ENCODE data around the gene ZNF608. TPM values are rescaled to one million over a fixed set of nuclear protein-coding genes. Genes with fewer than 3 reads are reported as not detected.
A peak's percentile ranks its signal among the peaks of the same experiment; 100 is the strongest.

Gene ZNF608
- total RNA-seq, 1 donor from 2014 or later = 213 TPM

DNA sequence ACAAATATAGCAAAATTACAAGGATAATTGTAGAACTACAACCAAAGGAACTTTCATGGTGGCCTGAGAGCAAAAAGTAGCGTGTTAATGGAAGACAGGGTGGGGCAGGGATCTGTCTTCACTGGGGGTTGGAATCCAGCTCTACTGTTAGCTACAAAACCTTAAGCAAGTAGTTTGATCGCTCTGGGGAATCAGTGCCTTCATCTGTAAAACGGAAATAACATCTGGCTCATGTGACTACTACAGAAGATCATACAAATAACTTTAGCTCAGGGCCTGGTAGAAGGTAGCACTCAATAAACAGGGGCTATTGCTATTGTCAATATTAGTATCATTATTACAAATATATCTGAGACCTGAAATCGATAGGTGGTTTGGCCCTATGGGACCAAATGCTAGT, 40.4 kb downstream of the ZNF608 start:
- H3K27ac ChIP-seq = no peak overlapping the region
- Mint-ChIP-seq H3K9me3 (no peaks in the 10 kb centered on the region), H3K27me3 (ENCODE audit: insufficient read depth, low read depth) (peaks cover 8% of the 10 kb centered on the region), H3K4me3 (peak overlapping the region; percentile 5), H3K4me1 (peaks cover 95% of the 10 kb centered on the region), H3K27ac (no peak overlapping the region), H3K36me3 (peaks cover 5% of the 10 kb centered on the region)
- H3K4me3 ChIP-seq = no peak overlapping the region
- TF ChIP-seq EZH2phosphoT487 (IDR thresholded peaks at IDR 0.05) (no peak), CTCF (IDR thresholded peaks at IDR 0.05) (no peak), EZH2 (IDR thresholded peaks at IDR 0.05) (no peak)
- H3K36me3 ChIP-seq = no peaks in the 10 kb centered on the region
- no peak overlapping the region for H2AFZ ChIP-seq (replicated peaks)
- no peak overlapping the region for H3K9ac ChIP-seq
- no peaks in the 10 kb centered on the region for H3K27me3 ChIP-seq
- no peak for DNase-seq (ENCODE audit: low spot score)
- peaks cover 43% of the 10 kb centered on the region for H3F3A ChIP-seq (ENCODE audit: low read depth)
- no peak overlapping the region for H3K4me2 ChIP-seq
- peaks cover 100% of the 10 kb centered on the region for H3K79me2 ChIP-seq (ENCODE audit: low read depth)
- no peaks in the 10 kb centered on the region for H3K9me3 ChIP-seq (ENCODE audit: low read depth)
- H3K4me1 ChIP-seq = peaks cover 99% of the 10 kb centered on the region
- H4K20me1 ChIP-seq (ENCODE audit: low read depth) = peaks cover 100% of the 10 kb centered on the region

- H3K79me2 ChIP-seq (ENCODE audit: low read depth) = peaks cover 100% of the 10 kb centered on the region
- H4K20me1 ChIP-seq (ENCODE audit: low read depth) = peaks cover 100% of the 10 kb centered on the region
- H2AFZ ChIP-seq (replicated peaks) = no peak overlapping the region
- H3K27ac Mint-ChIP-seq = no peak overlapping the region
- no peak overlapping the region for H3K4me2 ChIP-seq
- H3K9me3 Mint-ChIP-seq = no peaks in the 10 kb centered on the region
- no peak overlapping the region for H3K9ac ChIP-seq
- no peak overlapping the region for H3K4me3 ChIP-seq
- no peaks in the 10 kb centered on the region for H3K9me3 ChIP-seq (ENCODE audit: low read depth)
- H3K4me1 Mint-ChIP-seq = peaks cover 95% of the 10 kb centered on the region
- no peak overlapping the region for H3K27ac ChIP-seq
- TF ChIP-seq EZH2 (IDR thresholded peaks at IDR 0.05) = no peak
- H3F3A ChIP-seq (ENCODE audit: low read depth) = peaks cover 38% of the 10 kb centered on the region
- H3K27me3 ChIP-seq = no peaks in the 10 kb centered on the region
- DNase-seq (ENCODE audit: low spot score) = no peak
- H3K36me3 ChIP-seq = no peaks in the 10 kb centered on the region
- H3K4me1 ChIP-seq = peaks cover 99% of the 10 kb centered on the region
- H3K4me3 Mint-ChIP-seq = peak overlapping the region; percentile 5
- peaks cover 10% of the 10 kb centered on the region for H3K36me3 Mint-ChIP-seq
- H3K27me3 Mint-ChIP-seq (ENCODE audit: insufficient read depth, low read depth) = peaks cover 8% of the 10 kb centered on the region
These were observed 40.9 kb downstream of the ZNF608 start for GRCh38 chr5:124705577-124705976.

- peaks cover 93% of the 10 kb centered on the region for H3K4me1 Mint-ChIP-seq
- Histone ChIP-seq H3K27me3 (no peaks in the 10 kb centered on the region), H3K4me3 (no peak overlapping the region), H3K9ac (no peak overlapping the region), H3K4me1 (peaks cover 99% of the 10 kb centered on the region), H3K36me3 (peaks cover 5% of the 10 kb centered on the region), H3K9me3 (ENCODE audit: low read depth) (no peaks in the 10 kb centered on the region), H3K79me2 (ENCODE audit: low read depth) (peaks cover 100% of the 10 kb centered on the region), H4K20me1 (ENCODE audit: low read depth) (peaks cover 100% of the 10 kb centered on the region), H3K4me2 (peak overlapping the region; percentile 8), H3F3A (ENCODE audit: low read depth) (peaks cover 35% of the 10 kb centered on the region), H2AFZ (replicated peaks) (no peak overlapping the region), H3K27ac (no peak overlapping the region)
- H3K27me3 Mint-ChIP-seq (ENCODE audit: insufficient read depth, low read depth) = peaks cover 8% of the 10 kb centered on the region
- H3K4me3 Mint-ChIP-seq = peak overlapping the region; percentile 52
- H3K27ac Mint-ChIP-seq = no peak overlapping the region
- DNase-seq (ENCODE audit: low spot score) = no peak
- H3K9me3 Mint-ChIP-seq = no peaks in the 10 kb centered on the region
- peaks cover 18% of the 10 kb centered on the region for H3K36me3 Mint-ChIP-seq
- no peak for TF ChIP-seq EZH2phosphoT487 (IDR thresholded peaks at IDR 0.05)
These were observed 41.7 kb downstream of the ZNF608 start for GRCh38 chr5:124704594-124705284.

DNA sequence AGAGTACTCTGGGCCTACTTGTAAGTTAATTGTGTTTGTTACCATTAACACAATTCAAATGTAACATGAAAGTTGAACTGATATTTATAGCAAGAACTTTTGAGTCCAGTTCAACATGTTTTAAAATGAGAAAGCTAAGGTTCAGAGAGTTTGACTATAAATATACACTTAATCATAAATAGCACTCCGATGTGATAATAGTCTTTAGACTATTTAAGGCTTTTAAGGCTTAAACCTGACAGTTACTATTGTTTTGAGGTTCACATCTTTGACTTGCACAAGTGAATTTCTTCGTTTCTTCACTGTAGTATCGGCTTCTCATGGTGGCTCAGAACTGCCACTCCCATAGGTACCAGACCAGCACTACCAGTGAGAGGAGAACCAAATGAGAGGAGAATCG, 42.4 kb downstream of the ZNF608 start:
- Histone ChIP-seq H3K4me2 (no peak overlapping the region), H3K9me3 (ENCODE audit: low read depth) (no peaks in the 10 kb centered on the region), H3K27ac (no peak overlapping the region), H2AFZ (replicated peaks) (no peak overlapping the region), H3F3A (ENCODE audit: low read depth) (peaks cover 42% of the 10 kb centered on the region), H3K27me3 (no peaks in the 10 kb centered on the region), H3K4me3 (no peak overlapping the region), H3K4me1 (peaks cover 99% of the 10 kb centered on the region), H4K20me1 (ENCODE audit: low read depth) (peaks cover 100% of the 10 kb centered on the region), H3K79me2 (ENCODE audit: low read depth) (peaks cover 100% of the 10 kb centered on the region), H3K36me3 (peaks cover 10% of the 10 kb centered on the region), H3K9ac (no peak overlapping the region)
- no peak for DNase-seq (ENCODE audit: low spot score)
- TF ChIP-seq CTCF (IDR thresholded peaks at IDR 0.05) (no peak), EZH2phosphoT487 (IDR thresholded peaks at IDR 0.05) (no peak), EZH2 (IDR thresholded peaks at IDR 0.05) (no peak)
- Mint-ChIP-seq H3K9me3 (no peaks in the 10 kb centered on the region), H3K27ac (no peak overlapping the region), H3K4me1 (peaks cover 93% of the 10 kb centered on the region), H3K27me3 (ENCODE audit: insufficient read depth, low read depth) (peaks cover 4% of the 10 kb centered on the region), H3K4me3 (no peak overlapping the region), H3K36me3 (peaks cover 25% of the 10 kb centered on the region)

Measured in neural progenitor cell (in vitro differentiated cells).